CD1c-positive myeloid dendritic cell (primary cell): ENCODE data around the gene UPF2.
"Not testable (repeated sequence)": the region's sequence is repeated elsewhere in the genome, so short reads cannot be mapped to it uniquely, and the experiment has no call there.

Source experiments
- DNase-seq: peaks from one replicate; pipeline ENCODE4 v3.0.0-alpha.2; 2016; ENCODE audit errors: extremely low spot score

UPF2 gene, protein sequence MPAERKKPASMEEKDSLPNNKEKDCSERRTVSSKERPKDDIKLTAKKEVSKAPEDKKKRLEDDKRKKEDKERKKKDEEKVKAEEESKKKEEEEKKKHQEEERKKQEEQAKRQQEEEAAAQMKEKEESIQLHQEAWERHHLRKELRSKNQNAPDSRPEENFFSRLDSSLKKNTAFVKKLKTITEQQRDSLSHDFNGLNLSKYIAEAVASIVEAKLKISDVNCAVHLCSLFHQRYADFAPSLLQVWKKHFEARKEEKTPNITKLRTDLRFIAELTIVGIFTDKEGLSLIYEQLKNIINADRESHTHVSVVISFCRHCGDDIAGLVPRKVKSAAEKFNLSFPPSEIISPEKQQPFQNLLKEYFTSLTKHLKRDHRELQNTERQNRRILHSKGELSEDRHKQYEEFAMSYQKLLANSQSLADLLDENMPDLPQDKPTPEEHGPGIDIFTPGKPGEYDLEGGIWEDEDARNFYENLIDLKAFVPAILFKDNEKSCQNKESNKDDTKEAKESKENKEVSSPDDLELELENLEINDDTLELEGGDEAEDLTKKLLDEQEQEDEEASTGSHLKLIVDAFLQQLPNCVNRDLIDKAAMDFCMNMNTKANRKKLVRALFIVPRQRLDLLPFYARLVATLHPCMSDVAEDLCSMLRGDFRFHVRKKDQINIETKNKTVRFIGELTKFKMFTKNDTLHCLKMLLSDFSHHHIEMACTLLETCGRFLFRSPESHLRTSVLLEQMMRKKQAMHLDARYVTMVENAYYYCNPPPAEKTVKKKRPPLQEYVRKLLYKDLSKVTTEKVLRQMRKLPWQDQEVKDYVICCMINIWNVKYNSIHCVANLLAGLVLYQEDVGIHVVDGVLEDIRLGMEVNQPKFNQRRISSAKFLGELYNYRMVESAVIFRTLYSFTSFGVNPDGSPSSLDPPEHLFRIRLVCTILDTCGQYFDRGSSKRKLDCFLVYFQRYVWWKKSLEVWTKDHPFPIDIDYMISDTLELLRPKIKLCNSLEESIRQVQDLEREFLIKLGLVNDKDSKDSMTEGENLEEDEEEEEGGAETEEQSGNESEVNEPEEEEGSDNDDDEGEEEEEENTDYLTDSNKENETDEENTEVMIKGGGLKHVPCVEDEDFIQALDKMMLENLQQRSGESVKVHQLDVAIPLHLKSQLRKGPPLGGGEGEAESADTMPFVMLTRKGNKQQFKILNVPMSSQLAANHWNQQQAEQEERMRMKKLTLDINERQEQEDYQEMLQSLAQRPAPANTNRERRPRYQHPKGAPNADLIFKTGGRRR

DNA sequence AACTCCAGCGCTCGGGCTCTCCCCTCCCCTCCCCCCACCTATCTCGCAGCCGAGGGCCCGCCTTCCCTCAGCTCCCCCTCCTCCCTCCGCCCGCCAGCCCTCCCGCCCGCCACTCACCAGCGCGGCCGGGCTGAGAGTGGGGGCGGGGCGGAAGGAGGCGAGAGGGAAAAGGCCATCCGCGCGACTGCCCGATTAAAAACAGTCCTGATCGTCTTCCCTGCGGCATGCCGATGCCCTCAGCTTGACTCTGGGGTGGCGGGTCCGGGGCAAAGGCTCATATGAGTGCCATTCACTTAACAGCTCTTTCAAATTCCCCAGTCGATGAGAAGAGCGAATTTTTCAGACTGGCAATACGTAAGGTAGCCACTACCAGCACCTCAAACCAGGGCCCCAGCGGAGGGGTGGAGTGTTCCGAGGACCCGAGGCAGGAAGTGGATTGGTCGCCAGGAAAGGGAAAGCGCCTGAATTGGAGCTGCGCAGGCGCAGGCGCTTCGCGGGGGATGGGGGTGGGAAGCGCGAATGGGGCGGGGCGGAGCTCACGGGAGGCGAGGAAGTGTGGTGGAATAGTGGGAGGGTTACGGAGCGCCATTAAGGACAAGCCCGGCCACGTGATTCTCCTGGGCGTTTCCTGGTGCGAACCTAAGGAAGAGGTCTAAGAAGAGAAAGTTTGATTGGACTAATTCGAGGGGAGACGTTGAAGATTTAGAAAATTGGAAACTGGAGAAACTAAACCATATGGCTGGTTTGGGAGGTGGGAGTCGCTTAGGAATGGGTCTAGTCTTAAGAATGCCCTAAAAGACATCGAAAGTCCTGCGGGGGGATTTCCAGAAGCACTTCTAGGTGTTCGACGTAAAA lies at the start of gene UPF2:
UPF2 (minus strand) TSS at position 13 of the 855 bp plus-strand sequence. CDS start 7,386 bp downstream, outside the sequence.
- DNase-seq, result peak; percentile 98

DNA sequence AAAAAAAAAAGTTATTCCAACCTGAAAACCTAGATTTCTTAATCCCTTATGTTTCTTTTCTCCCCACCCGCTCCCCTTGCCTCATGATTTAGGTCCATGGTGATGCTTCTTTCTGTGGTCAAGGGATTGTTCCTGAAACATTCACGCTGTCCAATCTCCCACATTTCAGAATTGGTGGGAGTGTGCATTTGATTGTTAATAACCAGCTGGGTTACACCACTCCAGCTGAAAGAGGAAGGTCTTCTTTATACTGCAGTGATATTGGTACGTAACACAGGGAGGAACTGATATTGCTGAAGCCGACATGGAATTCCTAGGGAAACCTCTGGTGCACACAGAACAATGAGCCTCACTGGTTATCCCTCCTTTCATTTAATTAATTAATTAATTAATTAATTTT lies 48.8 kb upstream of the UPF2 start:
- peak; percentile 67 for DNase-seq

- no peak for DNase-seq
These were observed 46.3 kb upstream of the UPF2 start for GRCh38 chr10:12088919-12089318.

DNA sequence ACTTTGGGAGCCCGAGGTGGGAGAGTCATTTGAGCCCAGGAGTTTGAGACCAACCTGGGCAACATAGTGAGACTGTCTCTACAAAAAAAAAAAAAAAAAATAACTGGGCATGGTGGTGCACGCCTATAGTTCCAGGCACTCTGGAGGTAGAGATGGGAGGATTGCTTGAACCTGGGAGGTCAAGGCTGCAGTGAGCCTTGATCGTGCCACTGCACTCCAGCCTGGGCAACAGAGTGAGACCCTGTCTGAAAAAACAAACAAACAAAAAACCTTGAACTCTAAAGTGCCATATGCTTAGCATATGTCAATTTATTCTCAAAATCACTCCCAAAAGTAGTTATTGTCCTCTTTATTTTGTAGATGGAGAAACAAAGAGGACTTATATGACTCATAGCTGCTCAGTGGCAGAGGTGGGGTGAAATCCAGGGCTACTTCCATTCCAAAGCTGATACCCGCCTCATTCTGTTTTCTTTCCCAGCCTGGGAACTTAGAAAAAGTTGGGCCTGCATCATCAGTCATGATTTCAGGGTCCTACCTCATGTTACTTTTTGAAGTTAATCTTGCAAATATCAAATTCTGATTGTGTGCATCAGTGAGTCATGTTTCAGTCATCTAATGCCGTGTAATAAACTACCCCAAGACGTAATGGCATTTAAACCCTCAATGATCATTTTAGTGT lies 39.4 kb upstream of the UPF2 start:
- no peak for DNase-seq

GRCh38 chr10:12081470-12081869 lies 38.9 kb upstream of the UPF2 start:
- DNase-seq, result no peak

- peak; percentile 30 for DNase-seq
These were observed 35.1 kb upstream of the UPF2 start for GRCh38 chr10:12077580-12078180.

- DNase-seq, result no peak
These were observed 30.9 kb upstream of the UPF2 start for GRCh38 chr10:12073526-12073925.

DNA sequence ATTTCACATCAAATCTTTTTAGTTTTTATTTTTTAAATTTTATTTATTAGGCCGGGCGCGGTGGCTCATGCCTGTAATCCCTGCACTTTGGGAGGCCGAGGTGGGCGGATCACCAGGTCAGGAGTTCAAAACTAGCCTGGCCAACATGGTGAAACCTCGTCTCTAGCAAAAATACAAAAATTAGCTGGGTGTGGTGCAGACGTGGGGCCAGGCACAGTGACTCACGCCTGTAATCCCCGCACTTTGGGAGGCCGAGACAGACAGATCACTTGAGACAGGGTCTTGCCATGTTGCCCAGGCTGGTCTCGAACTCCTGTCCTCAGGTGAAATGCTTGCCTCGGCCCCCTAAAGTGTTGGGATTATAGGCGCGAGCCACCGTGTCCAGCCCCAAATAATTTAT lies 28.8 kb upstream of the UPF2 start:
- DNase-seq, result not testable (repeated sequence)

GRCh38 chr10:12068449-12069269 lies 26.1 kb upstream of the UPF2 start, which contains the start of gene DHTKD1:
Gene DHTKD1, plus strand, starts transcription at chr10:12068954. Its CDS starts 80 bp downstream, at chr10:12069034.
- peak; percentile 99 for DNase-seq

GRCh38 chr10:12067336-12067735 lies 24.7 kb upstream of the UPF2 start:
- no peak for DNase-seq

GRCh38 chr10:12063483-12063818 lies 20.8 kb upstream of the UPF2 start:
- DNase-seq, result no peak

GRCh38 chr10:12062754-12063482 lies 20.3 kb upstream of the UPF2 start:
- DNase-seq, result no peak

DNA sequence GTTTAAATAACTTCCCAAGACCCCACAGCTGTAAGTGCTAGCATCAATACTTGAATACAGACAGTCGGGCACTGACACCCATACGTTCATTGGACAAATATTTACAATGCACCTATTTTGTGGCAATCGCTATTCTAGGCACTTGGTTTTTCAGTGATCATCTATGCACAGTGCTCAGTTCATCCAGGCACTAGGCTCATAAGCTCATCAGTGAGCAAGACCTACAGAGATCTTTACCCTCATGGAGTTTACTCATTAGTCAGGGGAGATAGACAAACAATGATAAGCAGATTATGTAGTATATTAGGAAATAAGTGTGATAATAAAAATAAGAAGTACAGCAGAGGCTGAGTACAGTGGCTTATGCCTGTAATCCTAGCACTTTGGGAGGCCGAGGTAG lies 18.5 kb upstream of the UPF2 start:
- no peak for DNase-seq

DNA sequence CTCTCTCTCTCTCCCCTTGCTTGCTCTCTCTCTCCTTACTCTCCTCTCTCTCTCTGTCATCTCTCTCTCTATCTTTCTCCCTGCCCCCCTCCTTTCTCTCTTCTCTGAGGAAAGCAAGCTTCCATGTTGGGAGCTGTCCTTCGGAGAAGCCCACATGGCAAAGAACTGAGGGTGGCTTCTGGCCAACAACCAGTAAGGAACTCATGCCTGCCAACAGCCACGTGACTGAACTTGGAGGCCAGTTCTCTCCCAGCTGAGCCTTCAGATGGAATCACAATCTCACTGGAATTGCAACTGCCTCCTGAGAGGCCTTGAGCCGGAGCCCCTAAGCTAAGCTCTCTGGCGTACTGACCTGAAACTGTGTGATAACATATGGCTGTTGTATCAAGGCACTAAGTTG lies 14.1 kb upstream of the UPF2 start:
- no peak for DNase-seq

- no peak for DNase-seq
These were observed 13.1 kb upstream of the UPF2 start for GRCh38 chr10:12055732-12056131.

- peak; percentile 66 for DNase-seq
These were observed 8.6 kb upstream of the UPF2 start for GRCh38 chr10:12051241-12051640.

- no peak for DNase-seq
These were observed 7.9 kb upstream of the UPF2 start for GRCh38 chr10:12050528-12050927.

DNA sequence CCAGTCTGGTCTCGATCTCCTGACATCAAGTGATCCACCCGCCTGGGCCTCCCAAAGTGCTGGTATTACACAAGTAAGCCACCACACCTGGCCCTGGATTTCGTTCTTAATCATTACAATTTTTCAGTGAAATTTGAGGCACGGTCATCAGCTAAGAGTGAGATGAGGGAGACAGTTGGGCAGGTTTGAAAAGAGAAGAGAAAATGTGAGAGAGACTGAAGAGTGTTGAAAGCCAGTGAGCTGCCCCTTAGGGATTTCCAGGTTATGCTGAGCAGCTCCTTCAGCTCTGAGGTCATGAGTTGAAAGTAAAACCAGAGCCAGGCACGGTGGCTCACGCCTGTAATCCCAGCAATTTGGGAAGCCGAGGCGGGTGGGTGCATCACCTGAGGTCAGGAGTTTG lies 5.9 kb upstream of the UPF2 start:
- no peak for DNase-seq
